Tibial artery (tissue), 4 donors: Measurements from ENCODE around the gene SRGAP3.

Source experiments
- DNase-seq, 2 donors: peaks; one replicate each; pipeline ENCODE4 v3.0.0-alpha.2; 2019
- H3K27ac ChIP-seq, 2 donors: fragments of 200-600 bp; sonication (generic) in 1 of 2; 1 replicate in 1 of 2; 2 replicates in 1 of 2; pipeline ENCODE4 v1.5.1; 2018 to 2019; ENCODE audit warnings: mild to moderate bottlenecking in 1 of 2
- H3K27me3 ChIP-seq, 2 donors: fragments of 200-600 bp; sonication (generic) in 1 of 2; one replicate each; pipeline versions ENCODE4 v1.5.1 to v1.6.0; 2016 to 2019
- H3K36me3 ChIP-seq, 3 donors: fragments of 200-600 bp; sonication (generic) in 2 of 3; one replicate each; pipeline ENCODE4 v1.5.1; 2016 to 2019; ENCODE audit warnings: mild to moderate bottlenecking in 2 of 3
- H3K4me1 ChIP-seq, 4 donors: fragments of 200-600 bp; sonication (generic) in 2 of 4; 1 replicate in 3 of 4; 2 replicates in 1 of 4; pipeline ENCODE4 v1.5.1; 2016 to 2019
- H3K4me3 ChIP-seq, 2 donors: fragments of 200-600 bp; sonication (generic) in 1 of 2; 1 replicate in 1 of 2; 2 replicates in 1 of 2; pipeline ENCODE4 v1.5.1; 2018 to 2019; ENCODE audit warnings: mild to moderate bottlenecking in 2 of 2
- H3K9me3 ChIP-seq, 3 donors: fragments of 200-600 bp; sonication (generic) in 1 of 3; one replicate each; pipeline ENCODE4 v1.5.1; 2016 to 2019
- CTCF ChIP-seq, 2 experiments: fragments of 200-600 bp in 1 of 2; fragments of 450-650 bp in 1 of 2; IDR thresholded peaks; one replicate each; pipeline ENCODE4 v1.5.1; 2017 to 2019; ENCODE audit warnings: antibody characterized with exemption in 2 of 2, mild to moderate bottlenecking in 1 of 2, moderate library complexity in 1 of 2
- intact Hi-C: fragments of 100-400 bp; cut with DNase I; formaldehyde crosslinking; loops from one replicate; pipeline ENCODE4 v1.15.0; 2023; ENCODE audit warnings: low total_unique reads

SRGAP3 gene

GRCh38 chr3:9080163-9080562 is 169.3 kb downstream of the SRGAP3 start:
- Histone ChIP-seq H3K9me3 (no peaks in the 10 kb centered on the region), H3K27ac (no peak overlapping the region), H3K4me1 (no peaks in the 10 kb centered on the region), H3K27me3 (no peaks in the 10 kb centered on the region), H3K4me3 (no peak overlapping the region), H3K36me3 (no peaks in the 10 kb centered on the region)
- no peak for TF ChIP-seq CTCF (IDR thresholded peaks at IDR 0.05)
- DNase-seq, result no peak
- intact Hi-C loops, result no loop called here

GRCh38 chr3:9079676-9080075 is 169.8 kb downstream of the SRGAP3 start:
- TF ChIP-seq CTCF (IDR thresholded peaks at IDR 0.05), result no peak

GRCh38 chr3:9078561-9079240 is 170.7 kb downstream of the SRGAP3 start:
- Histone ChIP-seq H3K4me1 (no peaks in the 10 kb centered on the region), H3K4me3 (no peak overlapping the region), H3K9me3 (no peaks in the 10 kb centered on the region), H3K27me3 (no peaks in the 10 kb centered on the region), H3K36me3 (no peaks in the 10 kb centered on the region), H3K27ac (no peak overlapping the region)
- no peak for DNase-seq
- TF ChIP-seq CTCF (IDR thresholded peaks at IDR 0.05), result no peak
- intact Hi-C loops, result no loop called here

More at GRCh38 chr3:9079676-9080075, 169.8 kb downstream of the SRGAP3 start:
- no peak overlapping the region for H3K4me3 ChIP-seq
- no peak for DNase-seq
- intact Hi-C loops, result no loop called here
- no peaks in the 10 kb centered on the region for H3K27me3 ChIP-seq
- no peaks in the 10 kb centered on the region for H3K4me1 ChIP-seq
- H3K9me3 ChIP-seq, result no peaks in the 10 kb centered on the region
- no peaks in the 10 kb centered on the region for H3K36me3 ChIP-seq
- H3K27ac ChIP-seq, result no peak overlapping the region

GRCh38 chr3:9077029-9077428 is 172.4 kb downstream of the SRGAP3 start:
- intact Hi-C loops, result no loop called here
- no peak overlapping the region for H3K27ac ChIP-seq
- TF ChIP-seq CTCF (IDR thresholded peaks at IDR 0.05), result no peak

GRCh38 chr3:9075762-9076161 is 173.7 kb downstream of the SRGAP3 start:
- no peak overlapping the region for H3K27ac ChIP-seq
- no peak overlapping the region for H3K4me3 ChIP-seq
- DNase-seq, result no peak
- no peak for TF ChIP-seq CTCF (IDR thresholded peaks at IDR 0.05)
- no peaks in the 10 kb centered on the region for H3K27me3 ChIP-seq
- intact Hi-C loops, result no loop called here
- no peaks in the 10 kb centered on the region for H3K36me3 ChIP-seq
- no peaks in the 10 kb centered on the region for H3K4me1 ChIP-seq
- H3K9me3 ChIP-seq, result no peaks in the 10 kb centered on the region

More at GRCh38 chr3:9077029-9077428, 172.4 kb downstream of the SRGAP3 start:
- H3K36me3 ChIP-seq, result no peaks in the 10 kb centered on the region
- no peak overlapping the region for H3K4me3 ChIP-seq
- no peak for DNase-seq
- no peaks in the 10 kb centered on the region for H3K9me3 ChIP-seq
- H3K27me3 ChIP-seq, result no peaks in the 10 kb centered on the region
- no peaks in the 10 kb centered on the region for H3K4me1 ChIP-seq

GRCh38 chr3:9074079-9074478 is 175.4 kb downstream of the SRGAP3 start:
- H3K9me3 ChIP-seq, result no peaks in the 10 kb centered on the region
- H3K27ac ChIP-seq, result no peak overlapping the region
- no peaks in the 10 kb centered on the region for H3K4me1 ChIP-seq
- no peaks in the 10 kb centered on the region for H3K36me3 ChIP-seq
- no peak overlapping the region for H3K4me3 ChIP-seq
- intact Hi-C loops, result no loop called here
- DNase-seq, result no peak
- no peaks in the 10 kb centered on the region for H3K27me3 ChIP-seq
- TF ChIP-seq CTCF (IDR thresholded peaks at IDR 0.05), result no peak
